Suprapubic skin (tissue), 3 donors: ENCODE results near the gene RPLP2.

Source experiments
- EP300 ChIP-seq: sonication (generic); formaldehyde crosslinking; IDR thresholded peaks from one replicate; pipeline ENCODE4 v1.6.1; 2017; ENCODE audit warnings: antibody characterized with exemption
- POLR2A ChIP-seq, 2 donors: fragments of 450-650 bp; IDR thresholded peaks; one replicate each; pipeline ENCODE4 v1.6.1; 2017; ENCODE audit warnings: antibody characterized with exemption in 2 of 2, mild to moderate bottlenecking in 2 of 2, moderate library complexity in 2 of 2
- TF ChIP-seq, protein P1 (sequence below), 2 donors: fragments of 200-600 bp in 1 of 2; fragments of 450-650 bp in 1 of 2; sonication (generic) in 1 of 2; IDR thresholded peaks; one replicate each; pipeline ENCODE4 v1.5.1; 2016 to 2019; ENCODE audit warnings: antibody characterized with exemption in 2 of 2, mild to moderate bottlenecking in 1 of 2, moderate library complexity in 1 of 2

DNA sequence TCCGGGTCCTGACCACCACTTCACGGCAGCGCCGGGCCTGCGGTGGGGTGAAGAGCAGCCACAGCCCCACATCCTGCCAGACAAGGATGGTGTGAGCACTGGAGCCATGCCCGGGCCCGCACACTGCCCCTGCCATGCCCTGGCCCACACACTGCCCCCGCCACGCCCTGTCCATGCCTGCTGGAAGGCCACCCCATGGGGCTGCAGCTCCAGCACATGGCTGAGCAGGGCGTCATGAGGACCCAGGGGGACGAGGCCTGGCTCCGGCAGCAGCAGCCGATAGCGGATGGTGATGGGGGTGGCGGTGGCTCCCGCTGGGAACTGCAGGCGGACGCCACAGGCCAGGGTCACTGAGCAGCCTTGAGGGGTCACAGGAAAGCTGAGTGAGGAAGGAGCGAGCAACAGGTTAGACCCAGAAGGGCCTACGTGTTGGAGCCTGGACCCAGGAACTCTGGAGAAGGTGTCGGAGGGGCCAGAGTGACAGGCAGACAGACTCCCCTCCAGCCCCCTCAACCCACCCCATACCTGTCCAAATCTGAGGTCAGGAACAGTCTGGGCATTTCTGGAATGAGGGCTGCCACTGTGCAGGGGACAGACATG is 7.6 kb upstream of the RPLP2 start:
- TF ChIP-seq, protein P1, sequence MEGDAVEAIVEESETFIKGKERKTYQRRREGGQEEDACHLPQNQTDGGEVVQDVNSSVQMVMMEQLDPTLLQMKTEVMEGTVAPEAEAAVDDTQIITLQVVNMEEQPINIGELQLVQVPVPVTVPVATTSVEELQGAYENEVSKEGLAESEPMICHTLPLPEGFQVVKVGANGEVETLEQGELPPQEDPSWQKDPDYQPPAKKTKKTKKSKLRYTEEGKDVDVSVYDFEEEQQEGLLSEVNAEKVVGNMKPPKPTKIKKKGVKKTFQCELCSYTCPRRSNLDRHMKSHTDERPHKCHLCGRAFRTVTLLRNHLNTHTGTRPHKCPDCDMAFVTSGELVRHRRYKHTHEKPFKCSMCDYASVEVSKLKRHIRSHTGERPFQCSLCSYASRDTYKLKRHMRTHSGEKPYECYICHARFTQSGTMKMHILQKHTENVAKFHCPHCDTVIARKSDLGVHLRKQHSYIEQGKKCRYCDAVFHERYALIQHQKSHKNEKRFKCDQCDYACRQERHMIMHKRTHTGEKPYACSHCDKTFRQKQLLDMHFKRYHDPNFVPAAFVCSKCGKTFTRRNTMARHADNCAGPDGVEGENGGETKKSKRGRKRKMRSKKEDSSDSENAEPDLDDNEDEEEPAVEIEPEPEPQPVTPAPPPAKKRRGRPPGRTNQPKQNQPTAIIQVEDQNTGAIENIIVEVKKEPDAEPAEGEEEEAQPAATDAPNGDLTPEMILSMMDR (IDR thresholded peaks at IDR 0.05), result no peak
- no peak for TF ChIP-seq EP300
- no peak for TF ChIP-seq POLR2A (IDR thresholded peaks at IDR 0.05)
